Adipocyte (in vitro differentiated cells): Measurements from ENCODE around the gene ZMYND10.

Experiments used
- DNase-seq: peaks from one replicate; pipeline ENCODE4 v3.0.0-alpha.2; 2015; ENCODE audit warnings: low read depth
- H3K27me3 ChIP-seq: replicated peaks from 2 replicates; pipeline ENCODE4 v1.7.0; 2013; ENCODE audit warnings: mild to moderate bottlenecking, low read length, moderate library complexity; ENCODE audit not compliant: control insufficient read depth, insufficient read depth
- H3K36me3 ChIP-seq: 2 replicates; pipeline ENCODE4 v1.7.0; 2013; ENCODE audit warnings: low read length, mild to moderate bottlenecking, moderate library complexity; ENCODE audit not compliant: control insufficient read depth, insufficient read depth, severe bottlenecking
- H3K4me1 ChIP-seq: 2 replicates; pipeline ENCODE4 v1.7.0; 2013; ENCODE audit warnings: mild to moderate bottlenecking, low read length, moderate library complexity; ENCODE audit not compliant: control insufficient read depth, insufficient read depth
- H3K4me3 ChIP-seq: 2 replicates; pipeline ENCODE4 v1.7.0; 2013; ENCODE audit warnings: mild to moderate bottlenecking, low read length, moderate library complexity
- H3K9ac ChIP-seq: 2 replicates; pipeline ENCODE4 v1.7.0; 2013; ENCODE audit warnings: mild to moderate bottlenecking, low read length, moderate library complexity
- H3K9me3 ChIP-seq: 2 replicates; pipeline ENCODE4 v1.7.0; 2013; ENCODE audit warnings: mild to moderate bottlenecking, low read length, moderate library complexity; ENCODE audit not compliant: control insufficient read depth

Gene ZMYND10

GRCh38 chr3:50345586-50346234 is at the start of gene ZMYND10:
TSS of gene ZMYND10 (minus strand) at chr3:50345732. CDS start at chr3:50345579, 153 bp downstream.
- Histone ChIP-seq H3K4me3 (peak within 1 kb of the TSS; percentile 76), H3K9ac (peak within 1 kb of the TSS; percentile 73), H3K4me1 (peaks cover 26% of the 10 kb centered on the region), H3K27me3 (no peaks in the 10 kb centered on the region), H3K36me3 (peaks cover 9% of the 10 kb centered on the region), H3K9me3 (no peaks in the 10 kb centered on the region)
- DNase-seq, result peak; percentile 67

- no peak for DNase-seq
- no peak overlapping the region for H3K9ac ChIP-seq
- peaks cover 44% of the 10 kb centered on the region for H3K27me3 ChIP-seq
Measured at GRCh38 chr3:50393061-50393460, 47.5 kb upstream of the ZMYND10 start.

DNA sequence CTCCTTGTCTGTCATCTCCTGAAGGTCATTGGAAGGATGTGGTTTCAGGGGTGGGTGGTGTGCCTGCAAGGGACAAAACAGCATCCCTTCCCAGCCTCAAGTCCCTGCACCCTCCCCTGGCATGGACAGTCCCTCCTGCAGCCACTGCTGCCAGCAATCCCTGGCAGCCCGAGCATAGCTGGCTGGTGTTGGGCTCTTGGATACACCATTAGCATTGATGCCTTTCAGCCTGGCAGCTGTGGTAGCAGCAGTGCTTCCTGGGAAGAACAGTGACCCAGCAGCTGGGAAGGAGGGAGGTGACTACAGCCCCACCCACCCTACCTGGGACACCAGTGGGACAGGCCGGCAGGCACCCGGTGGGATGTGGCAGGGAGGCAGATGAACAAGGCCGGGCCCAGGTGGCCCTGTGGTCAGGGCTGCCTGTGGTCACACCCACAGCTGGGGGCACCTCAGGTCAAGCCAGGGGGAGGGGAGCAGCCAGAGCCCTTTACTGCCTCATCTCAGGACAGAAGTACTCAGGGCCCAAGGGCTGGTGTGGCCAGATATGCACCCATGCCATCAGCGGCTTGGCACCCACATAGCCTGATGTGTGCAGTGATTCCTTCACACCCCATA is 46.7 kb upstream of the ZMYND10 start:
- H3K4me1 ChIP-seq, result no peaks in the 10 kb centered on the region
- no peak overlapping the region for H3K9ac ChIP-seq
- no peaks in the 10 kb centered on the region for H3K9me3 ChIP-seq
- no peaks in the 10 kb centered on the region for H3K36me3 ChIP-seq
- H3K27me3 ChIP-seq, result peaks cover 42% of the 10 kb centered on the region
- no peak for DNase-seq
- H3K4me3 ChIP-seq, result no peak overlapping the region

More at GRCh38 chr3:50393061-50393460, 47.5 kb upstream of the ZMYND10 start:
- no peaks in the 10 kb centered on the region for H3K4me1 ChIP-seq
- H3K4me3 ChIP-seq, result no peak overlapping the region
- H3K36me3 ChIP-seq, result no peaks in the 10 kb centered on the region
- no peaks in the 10 kb centered on the region for H3K9me3 ChIP-seq

DNA sequence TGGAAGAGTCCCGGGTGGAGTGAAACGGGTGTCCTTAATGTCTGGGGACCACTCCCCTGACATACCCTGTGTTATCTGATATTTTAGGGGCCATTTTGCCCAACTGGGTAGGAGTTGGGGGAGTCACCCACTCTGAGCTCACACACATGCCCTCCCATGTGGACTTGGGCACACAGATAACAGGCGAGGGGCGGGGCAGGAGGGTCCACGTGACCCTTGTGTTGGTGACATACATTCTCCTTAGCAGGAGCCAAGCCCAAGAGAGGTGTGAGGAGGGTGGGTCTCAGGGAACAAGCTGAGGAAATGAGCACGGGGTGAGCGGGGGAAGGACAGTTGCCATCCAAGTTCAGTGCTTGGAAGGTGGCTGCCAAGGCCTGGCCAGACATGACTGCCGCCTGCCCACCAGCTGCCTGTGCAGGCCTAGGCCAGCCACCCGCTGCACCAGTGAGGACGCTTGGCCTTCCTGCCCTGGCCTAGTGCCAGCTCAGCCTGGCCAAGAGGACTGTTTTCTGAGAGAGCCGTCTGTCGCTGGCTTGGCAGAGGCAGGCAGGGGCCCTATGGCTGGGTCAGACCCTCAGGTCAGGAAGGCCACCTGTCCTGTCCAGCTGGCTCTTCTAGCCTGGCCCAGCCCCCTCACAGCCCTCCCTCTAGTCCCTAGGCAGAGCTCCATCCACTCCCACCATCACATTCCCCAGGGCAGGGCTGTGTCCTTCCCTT is 45.1 kb upstream of the ZMYND10 start:
- no peaks in the 10 kb centered on the region for H3K9me3 ChIP-seq
- H3K4me3 ChIP-seq, result no peak overlapping the region
- no peak overlapping the region for H3K9ac ChIP-seq
- H3K36me3 ChIP-seq, result no peaks in the 10 kb centered on the region
- no peak for DNase-seq
- no peaks in the 10 kb centered on the region for H3K4me1 ChIP-seq
- H3K27me3 ChIP-seq, result peaks cover 48% of the 10 kb centered on the region

DNA sequence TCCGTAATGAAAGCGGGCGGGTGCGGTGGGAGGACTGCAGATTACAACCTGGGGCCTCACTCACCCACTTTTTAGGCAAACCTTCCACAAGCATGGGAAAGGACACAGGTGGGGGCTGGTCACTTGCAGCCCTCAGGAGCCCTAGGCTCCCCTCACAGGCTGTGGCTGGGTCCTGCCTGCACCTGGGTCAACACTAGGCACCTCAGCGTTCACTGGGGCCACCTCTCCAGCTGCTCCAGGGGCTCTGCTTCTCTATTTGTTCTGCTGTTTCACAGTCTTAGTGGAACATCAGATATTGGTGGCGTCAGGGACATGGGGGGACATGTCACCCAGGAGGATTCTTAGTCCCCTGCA is 43.9 kb upstream of the ZMYND10 start:
- Histone ChIP-seq H3K27me3 (peaks cover 46% of the 10 kb centered on the region), H3K4me3 (no peak overlapping the region), H3K4me1 (no peaks in the 10 kb centered on the region), H3K9me3 (no peaks in the 10 kb centered on the region), H3K36me3 (no peaks in the 10 kb centered on the region), H3K9ac (no peak overlapping the region)
- no peak for DNase-seq

DNA sequence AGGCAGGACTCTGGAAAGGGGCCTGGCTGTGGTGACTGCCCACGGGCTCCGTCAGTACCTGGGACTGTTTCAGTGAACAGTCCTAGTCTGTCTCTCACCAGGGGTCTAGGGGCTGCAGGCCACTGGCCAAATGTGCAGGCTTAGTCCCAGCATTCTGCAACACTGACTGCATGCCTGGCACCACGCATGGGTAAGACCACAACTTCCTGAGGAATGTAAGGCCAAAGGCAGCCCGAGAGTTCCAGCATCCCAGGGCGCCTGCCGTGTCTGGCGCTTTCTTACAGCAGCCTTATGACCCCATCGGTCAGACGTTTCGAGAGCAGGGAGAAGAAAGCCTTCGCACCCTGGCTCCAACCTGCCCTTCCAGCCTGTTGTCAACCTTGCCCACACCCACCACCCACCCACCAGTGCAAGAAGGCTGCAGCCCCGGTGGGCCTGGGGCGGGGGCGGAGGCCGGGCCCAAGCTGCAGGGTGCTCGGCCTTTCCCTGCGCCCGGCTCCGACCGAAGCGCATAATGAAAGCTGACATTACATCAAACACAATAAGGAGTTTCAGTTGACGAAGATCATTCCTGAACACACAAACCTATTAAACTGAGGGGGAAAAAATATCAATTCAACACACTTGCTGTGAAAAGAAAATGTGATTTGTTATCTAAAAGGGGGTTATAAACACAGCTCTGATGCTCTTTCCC is 43.3 kb upstream of the ZMYND10 start:
- peak; percentile 8 for DNase-seq
- Histone ChIP-seq H3K27me3 (peaks cover 43% of the 10 kb centered on the region), H3K36me3 (no peaks in the 10 kb centered on the region), H3K9me3 (no peaks in the 10 kb centered on the region), H3K4me1 (no peaks in the 10 kb centered on the region), H3K9ac (no peak overlapping the region), H3K4me3 (no peak overlapping the region)

- Histone ChIP-seq H3K4me1 (no peaks in the 10 kb centered on the region), H3K4me3 (no peak overlapping the region), H3K27me3 (peaks cover 36% of the 10 kb centered on the region), H3K9ac (no peak overlapping the region), H3K36me3 (no peaks in the 10 kb centered on the region), H3K9me3 (no peaks in the 10 kb centered on the region)
- DNase-seq, result peak; percentile 19
Measured at GRCh38 chr3:50388016-50388719, 42.6 kb upstream of the ZMYND10 start.

DNA sequence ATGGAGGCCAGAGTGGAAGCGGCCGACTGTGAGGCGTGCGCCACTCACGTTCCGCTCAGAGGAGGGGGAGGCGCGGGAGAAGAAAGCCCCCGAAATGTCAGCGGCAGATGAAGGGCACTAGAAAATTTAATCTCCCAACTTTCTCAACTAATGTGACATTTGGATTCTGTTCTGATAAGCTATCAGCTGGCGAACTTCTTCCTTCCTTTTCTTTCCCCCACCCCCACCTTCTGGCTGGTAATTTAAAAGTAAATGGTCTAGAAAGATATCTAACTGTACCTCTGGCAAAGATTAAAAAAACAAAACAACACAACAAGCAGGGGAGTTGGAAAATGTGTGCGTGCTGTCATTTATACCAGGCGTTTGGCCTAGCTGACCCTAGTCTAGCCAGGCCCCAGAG is 40.2 kb upstream of the ZMYND10 start:
- H3K9me3 ChIP-seq, result no peaks in the 10 kb centered on the region
- peaks cover 27% of the 10 kb centered on the region for H3K27me3 ChIP-seq
- no peaks in the 10 kb centered on the region for H3K4me1 ChIP-seq
- no peak overlapping the region for H3K9ac ChIP-seq
- DNase-seq, result no peak
- no peak overlapping the region for H3K4me3 ChIP-seq
- H3K36me3 ChIP-seq, result no peaks in the 10 kb centered on the region

GRCh38 chr3:50383750-50384149 is 38.2 kb upstream of the ZMYND10 start:
- DNase-seq, result no peak
- Histone ChIP-seq H3K27me3 (peaks cover 33% of the 10 kb centered on the region), H3K9ac (no peak overlapping the region), H3K4me1 (no peaks in the 10 kb centered on the region), H3K4me3 (no peak overlapping the region), H3K9me3 (no peaks in the 10 kb centered on the region), H3K36me3 (no peaks in the 10 kb centered on the region)

- Histone ChIP-seq H3K9ac (no peak overlapping the region), H3K27me3 (peaks cover 35% of the 10 kb centered on the region), H3K36me3 (no peaks in the 10 kb centered on the region), H3K4me3 (no peak overlapping the region), H3K4me1 (no peaks in the 10 kb centered on the region), H3K9me3 (no peaks in the 10 kb centered on the region)
- DNase-seq, result no peak
Measured at GRCh38 chr3:50382722-50383121, 37.2 kb upstream of the ZMYND10 start.

DNA sequence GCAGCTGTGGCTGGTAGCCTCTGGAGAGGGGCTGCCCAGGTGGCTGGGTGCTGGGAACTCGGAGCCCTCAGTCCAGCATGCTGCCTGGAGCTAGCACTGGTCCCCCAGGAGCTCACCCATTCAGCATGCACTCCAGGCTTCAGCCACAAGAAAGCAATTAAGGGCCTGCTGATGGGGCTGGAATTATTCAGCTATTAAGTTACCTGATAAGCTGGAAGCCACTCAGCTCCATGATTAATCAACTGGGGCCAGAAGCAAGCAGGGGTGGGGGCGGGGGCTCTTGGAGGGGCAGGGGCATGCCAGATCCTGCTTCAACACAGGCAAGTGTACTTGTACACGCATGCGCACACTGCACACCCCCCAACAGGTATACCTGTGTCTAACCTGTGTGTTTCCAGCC is 35.9 kb upstream of the ZMYND10 start:
- Histone ChIP-seq H3K36me3 (no peaks in the 10 kb centered on the region), H3K9ac (no peak overlapping the region), H3K27me3 (peaks cover 27% of the 10 kb centered on the region), H3K4me1 (no peaks in the 10 kb centered on the region), H3K4me3 (no peak overlapping the region), H3K9me3 (no peaks in the 10 kb centered on the region)
- no peak for DNase-seq
